HCT116 (cell line): ENCODE data around the gene ANGPT4. TPM values are rescaled to one million over a fixed set of nuclear protein-coding genes. Genes with fewer than 3 reads are reported as not detected.

Experiments used
- ATAC-seq: fragments of 200-7000 bp; cut with Tn5 transposase; 2 replicates; pipeline ENCODE4 v1.9.1; 2020; ENCODE audit warnings: mild to moderate bottlenecking, moderate library complexity
- BruUV-seq: library from RNA; stranded (reverse); fragments of 400-500 nt; replicated peaks from 2 replicates; lab custom pipeline; 2021; lab: Mats Ljungman, UMichigan
- CTCF ChIA-PET: fragments of 300-600 bp; sonication (Branson Sonifier 250); formaldehyde crosslinking; loops from one replicate; lab custom pipeline; 2021; ENCODE audit warnings: antibody characterized with exemption; lab: Charles Lee
- POLR2A ChIA-PET: fragments of 300-600, 350-600 bp; sonication (Branson Sonifier 250); formaldehyde crosslinking; loops from one replicate; lab custom pipeline; 2021; ENCODE audit warnings: antibody characterized with exemption; lab: Charles Lee
- RAD21 ChIA-PET, 2 experiments: fragments of 300-600 bp; sonication (Branson Sonifier 250); formaldehyde crosslinking; loops; one replicate each; lab custom pipeline; 2023; ENCODE audit warnings: low total read pairs in 2 of 2; ENCODE audit not compliant: uncharacterized antibody in 2 of 2, unreplicated experiment in 2 of 2, low non-redundant PET in 1 of 2; lab: Charles Lee
- DNase-seq: peaks from one replicate; pipeline ENCODE4 v3.0.0-alpha.2; 2010; ENCODE audit warnings: low read depth, low spot score
- H2AFZ ChIP-seq: fragments of 200-600 bp; shearing (Covaris generic), sonication (generic); 2 replicates; pipeline ENCODE4 v1.6.1; 2017; ENCODE audit warnings: low read depth, mixed run types, mixed read lengths, antibody characterized with exemption, low read length; ENCODE audit not compliant: poor library complexity, severe bottlenecking
- H3K27ac ChIP-seq: 2 replicates; pipeline ENCODE4 v1.5.1; 2012; ENCODE audit warnings: low read depth, low read length
- H3K27me3 ChIP-seq: fragments of 200-600 bp; sonication (generic); 2 replicates; pipeline ENCODE4 v1.6.1; 2016; ENCODE audit warnings: mixed run types, low read length, mixed read lengths; ENCODE audit not compliant: insufficient read depth
- H3K36me3 ChIP-seq, 2 experiments: fragments of 200-500 bp in 1 of 2; fragments of 200-600 bp in 1 of 2; sonication (Bioruptor generic) in 1 of 2; sonication (generic) in 1 of 2; 2 replicates each; pipeline versions ENCODE4 v1.5.1 to v1.6.1; 2014 to 2016; ENCODE audit warnings: low read length in 2 of 2, inconsistent platforms in 1 of 2, mixed read lengths in 1 of 2, mixed run types in 1 of 2; ENCODE audit not compliant: insufficient read depth in 2 of 2, control insufficient read depth in 1 of 2
- H3K4me1 ChIP-seq, 2 experiments: fragments of 200-600 bp in 1 of 2; sonication (generic) in 1 of 2; 2 replicates each; pipeline versions ENCODE4 v1.5.1 to v1.6.1; 2012 to 2017; ENCODE audit warnings: low read length in 2 of 2, inconsistent platforms in 1 of 2, mild to moderate bottlenecking in 1 of 2, mixed read lengths in 1 of 2, mixed run types in 1 of 2, moderate library complexity in 1 of 2; ENCODE audit not compliant: insufficient read depth in 2 of 2, control insufficient read depth in 1 of 2
- H3K4me2 ChIP-seq: fragments of 200-600 bp; sonication (generic); 2 replicates; pipeline ENCODE4 v1.6.1; 2017; ENCODE audit warnings: mixed run types, low read length, mixed read lengths
- H3K4me3 ChIP-seq, 2 experiments: fragments of 200-600 bp in 1 of 2; sonication (generic) in 1 of 2; replicated peaks in 1 of 2; 2 replicates each; pipeline ENCODE4 v1.5.1; 2011 to 2016; ENCODE audit warnings: low read length in 2 of 2, control low read depth in 1 of 2, low read depth in 1 of 2, mild to moderate bottlenecking in 1 of 2, mixed read lengths in 1 of 2, mixed run types in 1 of 2
- H3K79me2 ChIP-seq: fragments of 200-600 bp; sonication (generic); 2 replicates; pipeline ENCODE4 v1.6.1; 2017; ENCODE audit warnings: mild to moderate bottlenecking, mixed run types, low read length, moderate library complexity, mixed read lengths; ENCODE audit not compliant: insufficient read depth
- H3K9ac ChIP-seq: fragments of 200-600 bp; sonication (generic); 2 replicates; pipeline ENCODE4 v1.6.1; 2016; ENCODE audit warnings: low read length, mixed read lengths
- H3K9me2 ChIP-seq: fragments of 200-600 bp; sonication (generic), shearing (Covaris generic); 2 replicates; pipeline ENCODE4 v1.6.1; 2017; ENCODE audit warnings: mixed run types, mild to moderate bottlenecking, moderate library complexity; ENCODE audit not compliant: insufficient read depth
- H3K9me3 ChIP-seq, 2 experiments: fragments of 200-500 bp in 1 of 2; fragments of 200-600 bp in 1 of 2; sonication (Bioruptor generic) in 1 of 2; sonication (generic) in 1 of 2; 2 replicates each; pipeline ENCODE4 v1.6.1; 2014 to 2017; ENCODE audit warnings: low read length in 2 of 2, mixed read lengths in 2 of 2, inconsistent platforms in 1 of 2, low read depth in 1 of 2, mild to moderate bottlenecking in 1 of 2, mixed run types in 1 of 2, moderate library complexity in 1 of 2; ENCODE audit not compliant: control insufficient read depth in 1 of 2, insufficient read depth in 1 of 2
- H4K20me1 ChIP-seq: fragments of 200-600 bp; sonication (generic), shearing (Covaris generic); 2 replicates; pipeline ENCODE4 v1.6.1; 2017; ENCODE audit warnings: mixed run types, mild to moderate bottlenecking, moderate library complexity; ENCODE audit not compliant: insufficient read depth
- EGR1 ChIP-seq: IDR thresholded peaks from 2 replicates; pipeline ENCODE4 v1.6.1; 2012; ENCODE audit warnings: low read depth
- ELF1 ChIP-seq: IDR thresholded peaks from 2 replicates; pipeline ENCODE4 v1.6.1; 2012; ENCODE audit warnings: low read depth, borderline replicate concordance
- EZH2 ChIP-seq: fragments of 200-600 bp; sonication (generic); IDR thresholded peaks from 2 replicates; pipeline ENCODE4 v1.6.1; 2017; ENCODE audit warnings: antibody characterized with exemption, mixed run types
- FOSL1 ChIP-seq: IDR thresholded peaks from 2 replicates; pipeline ENCODE4 v1.6.1; 2012; ENCODE audit warnings: low read depth
- MAX ChIP-seq: IDR thresholded peaks from 2 replicates; pipeline ENCODE4 v1.6.1; 2012
- POLR2A ChIP-seq: IDR thresholded peaks from 2 replicates; pipeline ENCODE4 v1.7.0; 2011; ENCODE audit warnings: borderline replicate concordance; ENCODE audit not compliant: insufficient read depth, insufficient read length; ENCODE audit errors: extremely low read depth
- POLR2AphosphoS5 ChIP-seq: IDR thresholded peaks from 2 replicates; pipeline ENCODE4 v1.6.1; 2011; ENCODE audit warnings: mild to moderate bottlenecking, low read depth, low read length, moderate library complexity
- SIN3A ChIP-seq: IDR thresholded peaks from 2 replicates; pipeline ENCODE4 v1.6.1; 2012; ENCODE audit warnings: low read depth
- SP1 ChIP-seq: IDR thresholded peaks from 2 replicates; pipeline ENCODE4 v1.6.1; 2012; ENCODE audit warnings: low read depth
- SRF ChIP-seq: IDR thresholded peaks from 2 replicates; pipeline ENCODE4 v1.6.1; 2012; ENCODE audit warnings: low read depth
- TCF7L2 ChIP-seq: IDR thresholded peaks from 2 replicates; pipeline ENCODE4 v1.7.0; 2011; ENCODE audit warnings: borderline replicate concordance, inconsistent platforms; ENCODE audit not compliant: insufficient read depth, insufficient read length; ENCODE audit errors: extremely low read depth
- YY1 ChIP-seq: IDR thresholded peaks from 2 replicates; pipeline ENCODE4 v1.6.1; 2011; ENCODE audit warnings: low read length, low read depth, moderate library complexity, mild to moderate bottlenecking; ENCODE audit not compliant: insufficient replicate concordance; ENCODE audit errors: extremely low read depth
- ZFX ChIP-seq: fragments of 450-650 bp; IDR thresholded peaks from 2 replicates; pipeline ENCODE4 v1.6.1; 2017
- intact Hi-C: fragments of 100-400 bp; cut with micrococcal nuclease; formaldehyde crosslinking; loops from 2 replicates; pipeline ENCODE4 v1.10.0; 2022
- total RNA-seq: library from RNA; stranded (reverse); gene quantifications from one replicate; pipeline ENCODE4 v1.2.1, GENCODE V29; 2021; ENCODE audit not compliant: unreplicated experiment
- TF ChIP-seq, protein P1 (sequence below): IDR thresholded peaks from 2 replicates; pipeline ENCODE4 v1.6.1; 2011; ENCODE audit warnings: mild to moderate bottlenecking, low read length, moderate library complexity; ENCODE audit not compliant: insufficient replicate concordance; ENCODE audit errors: extremely low read depth
- TF ChIP-seq, protein P2 (sequence below): IDR thresholded peaks from 2 replicates; pipeline ENCODE4 v1.6.1; 2012; ENCODE audit warnings: low read depth
- TF ChIP-seq, protein P3 (sequence below): IDR thresholded peaks from 2 replicates; pipeline ENCODE4 v1.6.1; 2012
- TF ChIP-seq, protein P4 (sequence below), 3 experiments: fragments of 200-600 bp in 1 of 3; sonication (generic) in 1 of 3; IDR thresholded peaks in 2 of 3; conservative IDR thresholded peaks in 1 of 3; 2 replicates each; pipeline ENCODE4 v1.5.1; 2012 to 2017; ENCODE audit warnings: low read depth in 2 of 3, low read length in 2 of 3, antibody characterized with exemption in 1 of 3, borderline replicate concordance in 1 of 3, control low read depth in 1 of 3, mild to moderate bottlenecking in 1 of 3, mixed read lengths in 1 of 3, mixed run types in 1 of 3, moderate library complexity in 1 of 3; ENCODE audit not compliant: insufficient read depth in 1 of 3

The ANGPT4 gene
- total RNA-seq, 1 experiment from 2014 or later, result not detected

DNA sequence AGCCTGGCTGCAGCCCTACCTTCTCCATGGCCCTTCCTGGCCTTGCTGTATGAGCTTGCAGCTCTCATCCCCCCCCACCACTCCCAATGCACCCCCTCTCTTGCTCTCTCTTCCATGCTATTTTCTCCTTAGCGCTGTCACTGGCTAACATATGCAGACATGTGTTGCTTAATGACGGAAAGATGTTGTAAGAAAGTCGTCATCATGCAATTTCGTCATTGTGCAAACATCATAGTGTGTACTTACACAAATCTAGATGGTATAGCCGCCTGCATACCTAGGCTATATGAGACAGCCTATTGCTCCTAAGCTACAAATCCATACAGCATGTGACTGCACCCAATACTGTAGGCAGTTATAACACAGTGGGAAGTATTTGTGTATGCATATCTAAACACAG, 27.0 kb downstream of the ANGPT4 start:
- no peaks in the 10 kb centered on the region for H3K9me3 ChIP-seq
- no peaks in the 10 kb centered on the region for H4K20me1 ChIP-seq
- intact Hi-C loops, result no loop called here
- no peak overlapping the region for H3K27ac ChIP-seq
- no peaks in the 10 kb centered on the region for H3K9me2 ChIP-seq
- no peak overlapping the region for H2AFZ ChIP-seq
- DNase-seq (no peak), ATAC-seq (no peak)
- no peaks in the 10 kb centered on the region for H3K36me3 ChIP-seq
- no peak overlapping the region for H3K4me2 ChIP-seq
- H3K4me3 ChIP-seq, result no peak overlapping the region
- ChIA-PET POLR2A (no interaction called here), RAD21 (no interaction called here), CTCF (no interaction called here)
- TF ChIP-seq EGR1, result no peak
- TF ChIP-seq POLR2AphosphoS5, result no peak
- no peak for TF ChIP-seq TCF7L2
- TF ChIP-seq, protein P1, sequence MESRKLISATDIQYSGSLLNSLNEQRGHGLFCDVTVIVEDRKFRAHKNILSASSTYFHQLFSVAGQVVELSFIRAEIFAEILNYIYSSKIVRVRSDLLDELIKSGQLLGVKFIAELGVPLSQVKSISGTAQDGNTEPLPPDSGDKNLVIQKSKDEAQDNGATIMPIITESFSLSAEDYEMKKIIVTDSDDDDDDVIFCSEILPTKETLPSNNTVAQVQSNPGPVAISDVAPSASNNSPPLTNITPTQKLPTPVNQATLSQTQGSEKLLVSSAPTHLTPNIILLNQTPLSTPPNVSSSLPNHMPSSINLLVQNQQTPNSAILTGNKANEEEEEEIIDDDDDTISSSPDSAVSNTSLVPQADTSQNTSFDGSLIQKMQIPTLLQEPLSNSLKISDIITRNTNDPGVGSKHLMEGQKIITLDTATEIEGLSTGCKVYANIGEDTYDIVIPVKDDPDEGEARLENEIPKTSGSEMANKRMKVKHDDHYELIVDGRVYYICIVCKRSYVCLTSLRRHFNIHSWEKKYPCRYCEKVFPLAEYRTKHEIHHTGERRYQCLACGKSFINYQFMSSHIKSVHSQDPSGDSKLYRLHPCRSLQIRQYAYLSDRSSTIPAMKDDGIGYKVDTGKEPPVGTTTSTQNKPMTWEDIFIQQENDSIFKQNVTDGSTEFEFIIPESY, result no peak
- TF ChIP-seq EZH2, result no peak
- TF ChIP-seq, protein P2, sequence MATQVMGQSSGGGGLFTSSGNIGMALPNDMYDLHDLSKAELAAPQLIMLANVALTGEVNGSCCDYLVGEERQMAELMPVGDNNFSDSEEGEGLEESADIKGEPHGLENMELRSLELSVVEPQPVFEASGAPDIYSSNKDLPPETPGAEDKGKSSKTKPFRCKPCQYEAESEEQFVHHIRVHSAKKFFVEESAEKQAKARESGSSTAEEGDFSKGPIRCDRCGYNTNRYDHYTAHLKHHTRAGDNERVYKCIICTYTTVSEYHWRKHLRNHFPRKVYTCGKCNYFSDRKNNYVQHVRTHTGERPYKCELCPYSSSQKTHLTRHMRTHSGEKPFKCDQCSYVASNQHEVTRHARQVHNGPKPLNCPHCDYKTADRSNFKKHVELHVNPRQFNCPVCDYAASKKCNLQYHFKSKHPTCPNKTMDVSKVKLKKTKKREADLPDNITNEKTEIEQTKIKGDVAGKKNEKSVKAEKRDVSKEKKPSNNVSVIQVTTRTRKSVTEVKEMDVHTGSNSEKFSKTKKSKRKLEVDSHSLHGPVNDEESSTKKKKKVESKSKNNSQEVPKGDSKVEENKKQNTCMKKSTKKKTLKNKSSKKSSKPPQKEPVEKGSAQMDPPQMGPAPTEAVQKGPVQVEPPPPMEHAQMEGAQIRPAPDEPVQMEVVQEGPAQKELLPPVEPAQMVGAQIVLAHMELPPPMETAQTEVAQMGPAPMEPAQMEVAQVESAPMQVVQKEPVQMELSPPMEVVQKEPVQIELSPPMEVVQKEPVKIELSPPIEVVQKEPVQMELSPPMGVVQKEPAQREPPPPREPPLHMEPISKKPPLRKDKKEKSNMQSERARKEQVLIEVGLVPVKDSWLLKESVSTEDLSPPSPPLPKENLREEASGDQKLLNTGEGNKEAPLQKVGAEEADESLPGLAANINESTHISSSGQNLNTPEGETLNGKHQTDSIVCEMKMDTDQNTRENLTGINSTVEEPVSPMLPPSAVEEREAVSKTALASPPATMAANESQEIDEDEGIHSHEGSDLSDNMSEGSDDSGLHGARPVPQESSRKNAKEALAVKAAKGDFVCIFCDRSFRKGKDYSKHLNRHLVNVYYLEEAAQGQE, result no peak
- TF ChIP-seq SP1, result no peak
- TF ChIP-seq, protein P3, sequence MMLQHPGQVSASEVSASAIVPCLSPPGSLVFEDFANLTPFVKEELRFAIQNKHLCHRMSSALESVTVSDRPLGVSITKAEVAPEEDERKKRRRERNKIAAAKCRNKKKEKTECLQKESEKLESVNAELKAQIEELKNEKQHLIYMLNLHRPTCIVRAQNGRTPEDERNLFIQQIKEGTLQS, result no peak
- TF ChIP-seq SRF, result no peak
- no peak for TF ChIP-seq SIN3A
- no peak for TF ChIP-seq POLR2A
- no peak for TF ChIP-seq MAX
- TF ChIP-seq ZFX, result no peak
- TF ChIP-seq FOSL1, result no peak
- TF ChIP-seq, protein P4, sequence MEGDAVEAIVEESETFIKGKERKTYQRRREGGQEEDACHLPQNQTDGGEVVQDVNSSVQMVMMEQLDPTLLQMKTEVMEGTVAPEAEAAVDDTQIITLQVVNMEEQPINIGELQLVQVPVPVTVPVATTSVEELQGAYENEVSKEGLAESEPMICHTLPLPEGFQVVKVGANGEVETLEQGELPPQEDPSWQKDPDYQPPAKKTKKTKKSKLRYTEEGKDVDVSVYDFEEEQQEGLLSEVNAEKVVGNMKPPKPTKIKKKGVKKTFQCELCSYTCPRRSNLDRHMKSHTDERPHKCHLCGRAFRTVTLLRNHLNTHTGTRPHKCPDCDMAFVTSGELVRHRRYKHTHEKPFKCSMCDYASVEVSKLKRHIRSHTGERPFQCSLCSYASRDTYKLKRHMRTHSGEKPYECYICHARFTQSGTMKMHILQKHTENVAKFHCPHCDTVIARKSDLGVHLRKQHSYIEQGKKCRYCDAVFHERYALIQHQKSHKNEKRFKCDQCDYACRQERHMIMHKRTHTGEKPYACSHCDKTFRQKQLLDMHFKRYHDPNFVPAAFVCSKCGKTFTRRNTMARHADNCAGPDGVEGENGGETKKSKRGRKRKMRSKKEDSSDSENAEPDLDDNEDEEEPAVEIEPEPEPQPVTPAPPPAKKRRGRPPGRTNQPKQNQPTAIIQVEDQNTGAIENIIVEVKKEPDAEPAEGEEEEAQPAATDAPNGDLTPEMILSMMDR (IDR thresholded peaks at IDR 0.05 in 2 of 3, conservative IDR thresholded peaks at IDR 0.05 in 1 of 3; ENCODE audit: borderline replicate concordance in 1 of 3, insufficient read depth in 1 of 3, low read depth in 2 of 3, low read length in 2 of 3), result no peak
- no peak for TF ChIP-seq ELF1
- no peak for TF ChIP-seq YY1
- H3K79me2 ChIP-seq, result no peaks in the 10 kb centered on the region
- BruUV-seq, result no TSS peak
- no peak overlapping the region for H3K9ac ChIP-seq
- no peaks in the 10 kb centered on the region for H3K27me3 ChIP-seq
- H3K4me1 ChIP-seq, result no peaks in the 10 kb centered on the region
